OCI-LY1 (cell line): ENCODE data around the gene MMP27.

ENCODE experiments used
- H2AFZ ChIP-seq: fragments of 200-600 bp; sonication (generic), shearing (Covaris generic); 2 replicates; pipeline ENCODE4 v1.6.0; 2014; ENCODE audit warnings: antibody characterized with exemption, mild to moderate bottlenecking, low read length
- H3F3A ChIP-seq: fragments of 200-600 bp; sonication (generic), shearing (Covaris generic); 2 replicates; pipeline ENCODE4 v1.6.0; 2014; ENCODE audit warnings: mild to moderate bottlenecking, antibody characterized with exemption, low read length, moderate library complexity; ENCODE audit not compliant: insufficient read depth
- H3K27ac ChIP-seq: fragments of 200-600 bp; sonication (generic); 2 replicates; pipeline ENCODE4 v1.5.1; 2014; ENCODE audit warnings: low read length, mixed run types, mild to moderate bottlenecking, low read depth; ENCODE audit not compliant: poor library complexity, severe bottlenecking
- H3K27me3 ChIP-seq: fragments of 200-600 bp; sonication (generic); 2 replicates; pipeline ENCODE4 v1.6.0; 2014; ENCODE audit warnings: antibody characterized with exemption, mild to moderate bottlenecking, low read length, moderate library complexity; ENCODE audit not compliant: insufficient read depth
- H3K36me3 ChIP-seq: fragments of 200-600 bp; sonication (generic); 2 replicates; pipeline ENCODE4 v1.6.1; 2014; ENCODE audit warnings: mild to moderate bottlenecking, antibody characterized with exemption, low read length, moderate library complexity, mixed read lengths; ENCODE audit not compliant: insufficient read depth
- H3K4me1 ChIP-seq: fragments of 200-600 bp; sonication (generic); 2 replicates; pipeline ENCODE4 v1.5.1; 2014; ENCODE audit warnings: mild to moderate bottlenecking, low read length, moderate library complexity; ENCODE audit not compliant: insufficient read depth, severe bottlenecking
- H3K4me2 ChIP-seq: fragments of 200-600 bp; sonication (generic), shearing (Covaris generic); 2 replicates; pipeline ENCODE4 v1.6.1; 2014; ENCODE audit warnings: low read length
- H3K4me3 ChIP-seq: fragments of 200-600 bp; sonication (generic); 2 replicates; pipeline ENCODE4 v1.5.1; 2014; ENCODE audit warnings: low read length, low read depth, mild to moderate bottlenecking, mixed read lengths; ENCODE audit not compliant: poor library complexity, severe bottlenecking
- H3K79me2 ChIP-seq: fragments of 200-600 bp; shearing (Covaris generic); 2 replicates; pipeline ENCODE4 v1.6.1; 2016; ENCODE audit warnings: mixed run types, low read length, mixed read lengths; ENCODE audit not compliant: insufficient read depth
- H3K9ac ChIP-seq: fragments of 200-600 bp; sonication (generic), shearing (Covaris generic); 2 replicates; pipeline ENCODE4 v1.6.1; 2014; ENCODE audit warnings: mild to moderate bottlenecking, low read length, mixed read lengths
- H3K9me2 ChIP-seq: fragments of 200-600 bp; sonication (generic), shearing (Covaris generic); 2 replicates; pipeline ENCODE4 v1.6.1; 2014; ENCODE audit warnings: low read depth, mild to moderate bottlenecking, low read length, mixed read lengths
- H3K9me3 ChIP-seq: fragments of 200-600 bp; shearing (Covaris generic); 2 replicates; pipeline ENCODE4 v1.6.1; 2014; ENCODE audit warnings: low read length, mixed read lengths
- H4K20me1 ChIP-seq: fragments of 200-600 bp; sonication (generic), shearing (Covaris generic); 2 replicates; pipeline ENCODE4 v1.6.0; 2016; ENCODE audit warnings: mild to moderate bottlenecking, low read length; ENCODE audit not compliant: insufficient read depth
- EZH2 ChIP-seq: fragments of 200-600 bp; sonication (generic), shearing (Covaris generic); IDR thresholded peaks from 2 replicates; pipeline ENCODE4 v1.8.0; 2017; ENCODE audit warnings: borderline replicate concordance, mixed run types, mild to moderate bottlenecking, antibody characterized with exemption, low read length, moderate library complexity, mixed read lengths
- TF ChIP-seq, protein P1 (sequence below): fragments of 200-600 bp; sonication (generic), shearing (Covaris generic); IDR thresholded peaks from 2 replicates; pipeline ENCODE4 v1.5.1; 2017; ENCODE audit warnings: mild to moderate bottlenecking, antibody characterized with exemption, low read length, moderate library complexity, mixed read lengths

MMP27 gene

DNA sequence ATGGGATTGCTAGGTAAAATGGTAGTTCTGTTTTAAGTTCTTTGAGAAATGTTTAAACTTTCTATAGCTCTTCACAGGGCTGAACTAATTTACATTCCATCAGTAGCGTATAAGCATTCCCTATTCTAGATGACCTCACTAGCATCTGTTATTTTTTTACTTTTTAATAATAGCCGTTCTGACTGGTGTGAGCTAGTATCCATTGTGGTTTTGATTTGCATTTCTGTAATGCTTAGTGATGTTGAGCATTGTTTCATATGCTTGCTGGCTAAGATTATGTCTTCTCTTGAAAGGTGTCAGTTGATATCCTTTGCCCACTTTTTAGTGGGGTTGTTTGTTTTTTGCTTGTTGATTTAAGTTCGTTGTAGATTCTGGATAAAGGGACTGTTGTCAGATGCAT lies 35.9 kb downstream of the MMP27 start:
- Histone ChIP-seq H3K27ac (no peak overlapping the region), H3K4me3 (no peak overlapping the region), H3K4me1 (no peaks in the 10 kb centered on the region), H3K36me3 (no peaks in the 10 kb centered on the region), H4K20me1 (no peaks in the 10 kb centered on the region), H3K9me2 (no peaks in the 10 kb centered on the region), H3K9ac (no peak overlapping the region), H3K9me3 (no peaks in the 10 kb centered on the region), H3K4me2 (no peak overlapping the region), H3F3A (no peaks in the 10 kb centered on the region), H2AFZ (no peak overlapping the region), H3K79me2 (no peaks in the 10 kb centered on the region), H3K27me3 (no peaks in the 10 kb centered on the region)
- no peak for TF ChIP-seq EZH2
- TF ChIP-seq, protein P1, sequence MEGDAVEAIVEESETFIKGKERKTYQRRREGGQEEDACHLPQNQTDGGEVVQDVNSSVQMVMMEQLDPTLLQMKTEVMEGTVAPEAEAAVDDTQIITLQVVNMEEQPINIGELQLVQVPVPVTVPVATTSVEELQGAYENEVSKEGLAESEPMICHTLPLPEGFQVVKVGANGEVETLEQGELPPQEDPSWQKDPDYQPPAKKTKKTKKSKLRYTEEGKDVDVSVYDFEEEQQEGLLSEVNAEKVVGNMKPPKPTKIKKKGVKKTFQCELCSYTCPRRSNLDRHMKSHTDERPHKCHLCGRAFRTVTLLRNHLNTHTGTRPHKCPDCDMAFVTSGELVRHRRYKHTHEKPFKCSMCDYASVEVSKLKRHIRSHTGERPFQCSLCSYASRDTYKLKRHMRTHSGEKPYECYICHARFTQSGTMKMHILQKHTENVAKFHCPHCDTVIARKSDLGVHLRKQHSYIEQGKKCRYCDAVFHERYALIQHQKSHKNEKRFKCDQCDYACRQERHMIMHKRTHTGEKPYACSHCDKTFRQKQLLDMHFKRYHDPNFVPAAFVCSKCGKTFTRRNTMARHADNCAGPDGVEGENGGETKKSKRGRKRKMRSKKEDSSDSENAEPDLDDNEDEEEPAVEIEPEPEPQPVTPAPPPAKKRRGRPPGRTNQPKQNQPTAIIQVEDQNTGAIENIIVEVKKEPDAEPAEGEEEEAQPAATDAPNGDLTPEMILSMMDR = no peak

DNA sequence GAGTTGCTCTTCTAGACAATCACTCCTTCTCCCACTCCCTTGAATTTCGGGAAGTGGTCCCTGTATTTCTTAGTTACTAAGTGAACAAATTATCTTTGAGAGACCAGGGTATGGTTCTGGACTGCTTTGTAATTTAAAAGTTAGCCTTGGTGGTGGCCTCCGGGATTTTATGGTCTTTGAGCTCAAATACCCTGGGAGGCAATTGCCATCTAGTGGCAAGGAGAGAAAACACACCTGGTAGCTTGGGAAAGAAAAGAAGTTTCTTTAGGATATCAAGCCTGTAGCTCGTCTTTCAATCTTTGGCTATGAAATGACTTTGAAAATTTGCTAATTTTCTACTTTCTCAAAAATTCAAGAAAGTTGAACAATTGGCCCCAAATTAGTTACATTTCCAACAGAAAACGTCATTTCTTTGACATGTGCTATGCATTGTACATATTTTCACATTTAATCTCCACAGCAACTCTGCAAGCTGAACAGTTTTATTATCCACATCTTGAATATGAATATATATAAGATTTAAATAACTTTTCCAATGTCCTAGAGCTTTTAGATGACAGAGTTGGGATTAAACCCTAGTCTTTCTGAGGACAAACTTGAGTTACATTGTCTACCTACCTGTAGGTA lies 39.1 kb downstream of the MMP27 start:
- no peaks in the 10 kb centered on the region for H3K79me2 ChIP-seq
- no peak overlapping the region for H2AFZ ChIP-seq
- no peaks in the 10 kb centered on the region for H4K20me1 ChIP-seq
- no peak overlapping the region for H3K9ac ChIP-seq
- no peak overlapping the region for H3K4me3 ChIP-seq
- H3K9me3 ChIP-seq = no peaks in the 10 kb centered on the region
- H3K27ac ChIP-seq = no peak overlapping the region
- H3K36me3 ChIP-seq = no peaks in the 10 kb centered on the region
- H3K27me3 ChIP-seq = no peaks in the 10 kb centered on the region
- H3K9me2 ChIP-seq = no peaks in the 10 kb centered on the region
- TF ChIP-seq, protein P1 = peak; percentile 86
- no peak for TF ChIP-seq EZH2
- no peaks in the 10 kb centered on the region for H3K4me1 ChIP-seq
- H3F3A ChIP-seq = no peaks in the 10 kb centered on the region
- no peak overlapping the region for H3K4me2 ChIP-seq

GRCh38 chr11:102664001-102664752 lies 41.4 kb downstream of the MMP27 start:
- no peaks in the 10 kb centered on the region for H3K36me3 ChIP-seq
- H3K27me3 ChIP-seq = no peaks in the 10 kb centered on the region
- no peaks in the 10 kb centered on the region for H4K20me1 ChIP-seq
- no peak for TF ChIP-seq EZH2
- TF ChIP-seq, protein P1 = peak; percentile 68
- no peak overlapping the region for H3K4me2 ChIP-seq
- no peaks in the 10 kb centered on the region for H3K4me1 ChIP-seq
- H3K27ac ChIP-seq = no peak overlapping the region
- no peak overlapping the region for H2AFZ ChIP-seq
- no peak overlapping the region for H3K4me3 ChIP-seq
- no peaks in the 10 kb centered on the region for H3F3A ChIP-seq
- H3K79me2 ChIP-seq = no peaks in the 10 kb centered on the region
- no peak overlapping the region for H3K9ac ChIP-seq
- no peaks in the 10 kb centered on the region for H3K9me2 ChIP-seq
- H3K9me3 ChIP-seq = no peaks in the 10 kb centered on the region
